Measurements from ENCODE around the gene AVPI1.

AVPI1 gene
- total RNA-seq: 1.1 to 5.8 (median 1.4) reads per million in 3 experiments

GRCh38 chr10:97686962-97687784 is at the start of gene AVPI1:
TSS of gene AVPI1 (minus strand) at chr10:97687241. CDS start at chr10:97679905, 7,336 bp downstream.
- peak; percentile 97 for DNase-seq

GRCh38 chr10:97736403-97736901 is 49.4 kb upstream of the AVPI1 start:
- no peak for DNase-seq

DNA sequence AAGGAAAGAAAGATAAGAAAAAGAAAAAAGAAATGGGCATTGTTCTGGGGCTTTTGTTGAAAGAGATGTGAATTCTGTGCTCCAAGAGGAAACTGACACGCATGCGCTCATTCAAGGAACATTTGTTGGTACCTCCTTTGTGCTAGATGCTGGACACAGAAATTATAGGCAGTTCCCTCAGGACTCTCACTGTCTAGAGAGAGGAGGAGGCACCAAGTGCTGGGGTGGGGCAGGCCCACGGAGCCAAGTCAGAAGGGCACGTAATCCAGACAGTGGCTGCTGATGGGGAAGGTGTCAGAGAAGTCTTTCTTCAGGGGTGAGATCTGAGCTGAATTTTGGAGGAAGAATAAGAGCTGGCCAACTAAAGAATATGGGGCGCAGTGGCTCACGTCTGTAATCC is 47.0 kb upstream of the AVPI1 start:
- DNase-seq: no peak

GRCh38 chr10:97733256-97733655 is 46.2 kb upstream of the AVPI1 start:
- no peak for DNase-seq

DNA sequence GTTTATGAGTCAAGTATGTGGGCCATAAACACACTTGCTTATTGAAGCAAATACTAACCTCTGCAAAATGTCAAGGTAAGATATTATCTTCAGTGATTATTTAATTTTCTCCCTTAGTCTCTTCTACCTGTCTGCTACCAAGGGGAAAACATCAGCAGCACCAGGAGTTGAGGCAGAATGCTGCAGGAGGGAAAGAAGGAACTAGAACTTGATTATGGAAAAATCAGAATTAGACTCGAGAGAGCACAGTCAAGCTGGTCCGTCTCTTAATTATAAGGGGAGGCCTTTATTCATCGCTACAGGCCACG is 45.0 kb upstream of the AVPI1 start:
- DNase-seq: no peak

DNA sequence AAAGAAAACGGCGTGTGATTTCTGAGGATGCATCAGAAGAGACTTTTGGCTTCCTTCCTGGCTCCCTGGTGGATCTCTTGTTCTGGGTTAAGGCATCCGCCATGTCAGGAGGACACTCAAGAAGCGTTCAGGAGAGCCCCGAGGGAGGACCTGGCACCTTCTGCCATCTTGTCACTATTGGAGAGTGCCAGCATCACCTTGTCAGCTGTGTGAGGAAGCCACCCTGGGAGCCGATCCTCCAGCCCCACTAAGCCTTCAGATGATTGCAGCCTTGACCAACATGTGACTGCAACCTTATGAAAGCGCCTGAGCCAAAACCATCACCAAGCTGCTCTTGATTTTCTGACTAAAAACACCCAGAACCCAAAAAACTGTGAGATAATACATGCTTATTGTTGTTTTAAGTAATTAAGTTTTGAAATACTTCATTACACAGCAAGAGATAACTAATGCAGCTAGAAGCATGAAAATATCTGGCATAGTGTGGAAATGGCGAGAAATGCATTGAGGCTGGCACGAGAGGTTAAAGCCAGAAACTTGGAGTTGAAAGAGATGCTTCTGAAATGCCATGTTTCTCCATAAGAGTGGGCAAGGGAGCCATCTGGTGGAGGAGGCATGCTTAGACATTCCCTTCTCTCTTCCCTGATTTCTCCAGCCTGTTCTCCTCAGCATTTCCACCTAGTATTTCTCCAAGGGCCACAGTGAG is 44.5 kb upstream of the AVPI1 start:
- DNase-seq: peak; percentile 55

DNA sequence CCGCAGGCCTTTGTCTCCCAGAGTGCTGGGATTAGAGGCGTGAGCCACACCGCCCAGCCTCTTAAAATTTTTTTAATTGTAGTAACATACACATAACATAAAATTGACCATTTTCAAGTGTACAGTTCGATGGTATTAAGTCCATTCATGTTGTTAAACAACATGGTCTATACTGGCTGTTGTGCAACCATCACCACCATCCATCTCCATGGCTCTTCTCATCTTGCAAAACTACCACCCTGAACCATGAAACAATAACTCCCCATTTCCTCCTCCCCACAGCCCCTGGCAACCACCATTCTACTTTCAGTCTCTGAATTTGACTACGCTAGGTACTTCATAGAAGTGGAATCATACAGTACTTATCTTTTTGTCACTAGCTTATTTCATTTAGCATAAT is 42.0 kb upstream of the AVPI1 start:
- DNase-seq: no peak

DNA sequence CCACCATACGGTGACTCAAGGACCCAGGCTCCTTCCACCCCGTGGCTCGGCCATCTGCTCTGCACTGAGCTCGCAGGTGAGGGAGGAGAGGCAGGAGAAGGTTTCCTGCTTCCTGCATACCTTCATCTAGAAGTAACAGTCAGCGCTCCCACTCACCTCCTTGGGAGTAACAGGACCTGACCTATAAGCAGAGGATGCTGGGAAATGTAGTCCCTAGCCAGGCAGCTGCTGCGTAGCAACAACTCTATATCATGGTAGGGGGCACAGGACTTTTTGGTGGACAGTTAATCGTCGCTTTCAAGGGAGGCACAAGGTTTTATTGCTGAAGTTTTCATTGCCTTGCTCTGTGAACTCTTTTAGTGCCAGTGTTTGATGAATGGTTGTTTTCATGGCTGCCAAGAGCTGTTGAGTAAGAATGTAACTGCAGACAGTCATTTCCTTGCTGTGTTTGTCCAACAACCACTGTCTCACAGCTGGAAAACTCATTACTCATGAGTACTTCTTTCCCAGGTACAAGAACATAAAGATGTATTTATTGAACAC is 39.7 kb upstream of the AVPI1 start:
- DNase-seq: no peak

- no peak for DNase-seq
Observed at GRCh38 chr10:97724341-97724941, 37.4 kb upstream of the AVPI1 start.

GRCh38 chr10:97723001-97723400 is 36.0 kb upstream of the AVPI1 start:
- no peak for DNase-seq

DNA sequence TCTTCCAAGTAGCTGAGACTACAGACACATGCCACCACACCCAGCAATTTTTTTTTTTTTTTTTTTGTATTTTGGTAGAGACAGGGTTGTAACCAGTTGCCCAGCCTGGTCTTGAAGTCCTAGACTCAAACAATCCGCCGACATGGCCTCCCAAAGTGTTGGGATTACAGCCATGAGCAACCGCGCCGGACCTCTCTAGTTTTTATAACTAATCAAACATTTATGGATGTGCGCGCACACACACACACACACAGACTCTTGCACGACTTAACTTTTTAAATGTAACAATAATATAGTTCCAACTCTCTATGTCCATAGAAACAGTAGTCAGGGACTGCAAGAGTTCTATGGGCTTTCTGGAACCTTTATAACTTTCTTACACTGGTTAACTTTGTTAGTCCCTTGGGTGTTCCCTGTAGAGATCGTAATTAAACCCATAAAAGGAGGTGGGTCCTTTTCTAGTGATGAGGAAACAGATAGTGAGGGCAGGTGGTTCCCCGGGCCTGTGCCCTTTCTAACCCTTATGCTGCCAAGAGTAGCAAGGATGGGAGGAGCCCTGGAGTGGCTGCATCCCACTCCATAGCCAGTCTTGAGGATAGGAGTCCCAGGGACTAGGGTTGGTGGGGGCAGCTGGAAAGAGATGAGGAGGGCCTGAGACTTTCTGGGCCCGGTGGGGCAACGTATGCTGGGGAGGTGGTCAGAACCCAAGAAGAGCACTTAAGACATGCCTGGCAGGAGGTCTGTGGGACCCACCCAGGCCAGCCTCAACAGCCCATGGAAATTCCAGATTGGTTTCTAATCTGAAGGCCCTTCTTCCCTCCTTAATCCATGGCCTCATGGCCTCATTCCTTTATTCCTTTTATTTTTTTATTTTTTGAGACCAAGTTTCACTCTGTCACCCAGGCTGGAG is 35.1 kb upstream of the AVPI1 start:
- no peak for DNase-seq

DNA sequence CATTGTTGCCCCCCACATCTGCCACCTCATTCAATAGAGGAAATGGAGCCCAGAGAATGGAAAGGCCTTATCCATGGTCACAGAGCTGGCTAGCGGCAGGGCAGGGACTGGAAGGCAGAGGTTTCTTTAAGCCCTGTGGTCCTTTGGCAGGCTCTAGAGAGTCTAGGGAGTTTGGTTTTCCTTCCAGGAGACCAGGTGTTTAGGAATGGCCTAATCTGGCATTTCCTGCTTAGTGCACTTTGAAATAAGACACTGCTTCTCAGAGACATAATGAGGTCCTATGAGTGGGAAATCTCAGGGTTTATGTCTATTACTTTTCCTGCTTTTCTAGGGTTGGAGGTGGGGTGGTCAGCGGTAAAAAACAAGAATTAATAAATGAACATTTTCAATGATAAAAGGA is 32.6 kb upstream of the AVPI1 start:
- DNase-seq: no peak

- DNase-seq: no peak
Observed at GRCh38 chr10:97718659-97719142, 31.7 kb upstream of the AVPI1 start.

DNA sequence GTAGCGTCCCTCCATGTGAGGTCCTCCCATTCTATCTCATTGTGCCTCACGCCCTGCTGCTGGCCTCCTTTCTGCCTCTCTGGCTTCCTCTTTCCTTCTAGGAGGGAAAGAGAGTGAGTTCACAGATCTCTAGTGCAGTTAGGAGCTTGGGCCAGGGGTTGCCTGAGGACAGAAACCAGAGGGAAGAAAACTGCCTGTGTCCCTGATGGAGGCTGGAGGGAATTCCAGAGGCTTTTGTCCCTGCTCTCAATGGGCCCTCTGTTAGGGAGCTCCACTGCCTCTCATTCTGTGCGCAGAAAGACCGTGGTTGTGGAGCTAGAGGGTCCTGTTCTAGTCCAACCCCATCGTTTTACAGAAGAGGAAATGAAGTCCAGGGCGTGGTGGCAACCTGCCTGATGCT is 31.1 kb upstream of the AVPI1 start:
- DNase-seq: no peak

DNA sequence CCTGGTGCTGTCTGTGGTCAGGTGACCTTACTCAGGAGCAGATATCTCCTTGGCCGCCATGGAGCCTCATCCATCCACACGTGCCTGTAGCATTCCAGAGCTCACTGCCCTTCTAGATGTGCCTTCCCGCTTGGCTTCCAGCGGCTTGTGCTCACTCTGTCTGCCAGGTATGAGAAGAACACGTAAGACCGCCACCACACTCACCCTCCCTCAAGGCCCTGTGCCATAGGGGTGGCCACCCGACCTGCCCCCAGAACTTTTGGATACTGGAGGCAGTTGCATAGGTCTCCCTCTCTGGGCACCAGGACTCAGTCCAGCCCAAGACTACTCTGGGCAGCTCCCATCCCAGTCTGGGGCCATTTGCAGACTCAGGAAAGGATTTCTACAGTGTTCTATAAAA is 30.6 kb upstream of the AVPI1 start:
- no peak for DNase-seq

DNA sequence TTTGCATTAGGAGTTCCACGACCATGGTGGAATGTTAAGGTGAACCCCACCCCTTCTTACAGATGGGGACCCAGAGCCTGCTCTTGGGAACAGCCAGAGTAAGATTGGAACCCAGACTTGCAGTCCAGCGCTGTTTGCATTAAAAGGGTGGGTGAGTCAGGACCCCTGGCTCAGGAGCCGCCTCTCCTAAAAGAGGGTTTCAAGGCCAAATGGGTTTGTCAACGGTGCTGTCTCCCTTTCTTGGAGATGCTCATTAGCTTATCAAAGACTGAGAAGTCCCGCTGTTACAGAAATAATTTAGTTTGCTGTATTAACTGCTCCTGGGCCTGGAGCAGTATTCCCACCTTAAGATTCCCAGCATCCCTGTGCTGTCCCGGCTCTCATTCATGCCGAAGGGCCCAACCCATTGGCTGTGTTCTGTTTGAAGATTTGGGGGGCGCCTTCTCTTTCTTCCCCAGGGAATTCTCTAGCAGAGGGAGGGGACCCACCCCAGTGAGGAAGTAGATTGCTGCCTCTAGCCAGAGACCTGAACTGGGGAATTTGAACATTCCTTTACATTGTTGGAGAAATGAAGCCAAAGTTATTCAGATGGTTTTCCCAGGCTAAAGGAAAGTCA is 28.3 kb upstream of the AVPI1 start:
- no peak for DNase-seq

GRCh38 chr10:97714401-97715258 is 27.6 kb upstream of the AVPI1 start:
- DNase-seq: no peak

- peak; percentile 52 for DNase-seq
Observed at GRCh38 chr10:97713826-97714400, 26.9 kb upstream of the AVPI1 start.

DNA sequence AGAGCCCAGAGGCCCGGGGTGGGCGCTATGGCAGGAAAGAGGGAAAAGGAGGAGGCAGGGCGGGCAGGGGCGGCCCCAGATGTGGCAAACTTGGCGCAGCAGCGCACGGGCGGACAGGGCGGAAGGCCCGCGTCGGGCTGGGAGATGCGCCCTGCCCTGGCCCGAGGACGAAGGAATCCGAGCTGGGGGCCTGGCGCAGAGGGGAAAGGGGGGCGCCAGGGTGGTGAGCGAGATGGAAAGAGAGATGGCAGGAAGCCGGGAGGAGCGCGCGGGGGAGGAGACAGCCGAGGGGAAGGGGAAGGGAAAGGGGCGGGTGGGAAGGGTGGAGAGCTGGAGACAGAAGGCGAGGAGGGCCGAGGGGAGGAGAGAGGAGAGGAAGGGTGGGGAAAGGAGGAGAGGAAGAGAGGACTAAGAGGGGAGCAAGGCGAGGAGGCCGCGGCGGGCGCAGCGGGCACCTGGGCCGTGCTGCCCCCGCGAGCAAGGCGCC is 26.3 kb upstream of the AVPI1 start, which contains the start of gene MARVELD1:
Gene MARVELD1 (plus strand): TSS at position 392 of the 487 bp plus-strand sequence. CDS start 147 bp downstream, outside the sequence.
- DNase-seq: no peak

Measured in central memory CD4-positive, alpha-beta T cell (primary cell).